HG02678 (cell line): Measurements from ENCODE around the gene SPTBN1.

Experiments used
- ATAC-seq: cut with Tn5 transposase; IDR thresholded peaks from one replicate; pipeline ENCODE4 v1.9.1; 2021; ENCODE audit warnings: mild to moderate bottlenecking, moderate library complexity; ENCODE audit not compliant: unreplicated experiment

The SPTBN1 gene

GRCh38 chr2:54549430-54549829, 93.3 kb downstream of the SPTBN1 start:
- no peak for ATAC-seq

GRCh38 chr2:54549917-54550518, 93.9 kb downstream of the SPTBN1 start:
- ATAC-seq: no peak

DNA sequence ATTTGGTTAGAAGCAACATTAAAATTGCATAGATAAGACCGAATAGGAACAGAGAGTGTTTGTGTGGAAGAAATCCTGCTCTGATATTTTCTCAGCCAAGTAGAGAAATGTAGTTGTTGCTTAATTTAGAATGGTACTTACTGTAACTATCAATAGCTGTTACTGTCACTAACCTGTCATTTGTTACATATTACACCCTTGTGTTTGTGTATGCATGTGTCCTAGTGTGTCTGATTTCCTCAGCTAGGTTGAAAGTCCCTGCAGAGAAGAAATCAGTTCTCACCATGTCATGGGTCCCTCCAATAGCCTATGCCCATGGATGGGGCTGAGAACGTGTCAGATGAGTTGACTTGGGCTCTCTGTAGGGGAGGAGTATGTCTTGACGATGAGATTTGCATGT, 94.4 kb downstream of the SPTBN1 start:
- ATAC-seq: no peak

- ATAC-seq: peak; percentile 64
These were observed 95.1 kb downstream of the SPTBN1 start for GRCh38 chr2:54551123-54551756.

DNA sequence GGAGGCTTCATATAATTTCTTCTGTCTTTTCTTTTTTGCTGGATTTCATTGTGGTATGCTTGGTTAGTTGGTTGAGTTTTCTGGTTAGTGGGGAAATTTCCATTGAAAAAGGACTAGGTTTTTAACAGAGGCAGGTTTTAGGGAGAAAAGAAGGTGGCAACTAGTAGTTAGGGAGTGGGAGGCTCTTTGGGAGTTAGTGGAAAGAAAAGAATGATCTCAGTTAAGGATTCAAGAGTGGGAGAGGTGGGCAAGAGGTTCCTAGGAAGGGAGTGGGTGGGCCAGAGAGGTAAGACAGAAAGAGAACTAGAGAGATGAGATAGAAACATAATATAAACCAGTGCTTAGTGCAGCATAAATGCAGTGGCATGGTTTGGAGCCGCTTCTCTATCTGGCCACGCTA, 96.9 kb downstream of the SPTBN1 start:
- ATAC-seq: no peak

GRCh38 chr2:54553775-54554174, 97.6 kb downstream of the SPTBN1 start:
- ATAC-seq: no peak

DNA sequence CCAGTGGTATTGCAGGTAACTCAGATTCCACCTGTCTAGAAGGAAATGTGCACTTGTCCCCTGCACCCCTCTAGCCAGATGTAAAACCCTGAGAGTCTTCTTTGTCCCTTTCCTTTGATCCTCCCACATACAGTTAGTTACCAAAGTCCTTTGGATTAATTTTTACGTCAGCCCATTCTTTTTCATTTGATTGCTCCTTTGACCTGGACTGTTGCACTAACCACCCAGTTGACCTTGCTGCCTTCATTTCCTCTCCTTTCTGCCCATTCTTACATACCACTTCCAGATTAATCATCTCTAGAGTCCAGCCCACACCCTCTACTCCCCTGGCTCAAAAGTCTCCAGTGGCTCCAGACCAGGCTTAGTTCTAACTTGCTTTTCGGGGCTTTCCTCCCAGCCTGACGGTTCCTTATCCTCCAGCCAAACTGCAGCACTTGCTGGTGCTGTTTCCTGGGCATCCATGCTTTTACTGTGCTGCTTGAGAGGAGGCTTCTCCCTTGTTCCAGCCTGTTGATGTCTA, 99.3 kb downstream of the SPTBN1 start:
- no peak for ATAC-seq

DNA sequence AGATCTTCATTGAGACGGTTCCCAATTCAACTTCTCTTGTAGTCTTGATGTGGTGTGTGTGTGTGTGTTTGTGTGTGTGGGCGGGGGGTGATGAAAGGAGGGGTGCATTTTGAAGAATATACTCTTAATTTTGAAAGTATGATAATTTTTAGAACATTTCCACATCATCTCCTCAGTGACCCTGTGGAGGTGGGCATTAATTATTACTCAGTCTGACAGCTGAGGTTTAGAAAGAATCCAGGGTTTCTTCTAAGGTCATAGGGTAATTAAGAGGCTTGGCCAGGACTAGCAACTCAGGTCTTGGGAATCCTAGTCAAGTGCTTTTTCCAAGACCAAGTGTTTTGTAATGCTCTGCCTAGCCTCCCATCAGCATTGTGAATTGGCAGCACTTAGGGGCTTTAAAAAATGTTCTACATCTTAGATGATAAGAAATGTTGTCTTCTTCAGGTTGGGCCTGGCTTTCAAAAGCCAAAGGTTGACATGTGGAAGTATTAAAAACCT, 100.5 kb downstream of the SPTBN1 start:
- ATAC-seq: no peak

DNA sequence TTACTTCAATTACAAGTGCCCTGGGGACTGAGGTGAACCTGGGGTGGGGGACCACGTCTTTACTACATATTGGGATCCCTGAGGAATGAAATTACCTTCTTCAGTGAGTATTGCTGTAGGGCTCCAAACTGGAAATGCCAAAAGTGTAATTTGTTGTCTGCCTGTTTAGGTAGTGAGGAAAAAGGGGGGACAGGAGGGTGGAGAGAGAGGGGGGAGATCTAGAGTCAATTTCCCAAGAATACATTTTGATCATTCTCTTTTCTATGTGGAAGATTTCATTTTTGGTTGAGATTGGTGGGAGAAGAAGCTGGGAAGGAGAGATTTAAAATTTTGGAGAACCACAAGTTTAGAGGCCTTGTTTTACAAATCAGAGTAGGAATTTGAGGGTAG, 101.1 kb downstream of the SPTBN1 start:
- no peak for ATAC-seq

DNA sequence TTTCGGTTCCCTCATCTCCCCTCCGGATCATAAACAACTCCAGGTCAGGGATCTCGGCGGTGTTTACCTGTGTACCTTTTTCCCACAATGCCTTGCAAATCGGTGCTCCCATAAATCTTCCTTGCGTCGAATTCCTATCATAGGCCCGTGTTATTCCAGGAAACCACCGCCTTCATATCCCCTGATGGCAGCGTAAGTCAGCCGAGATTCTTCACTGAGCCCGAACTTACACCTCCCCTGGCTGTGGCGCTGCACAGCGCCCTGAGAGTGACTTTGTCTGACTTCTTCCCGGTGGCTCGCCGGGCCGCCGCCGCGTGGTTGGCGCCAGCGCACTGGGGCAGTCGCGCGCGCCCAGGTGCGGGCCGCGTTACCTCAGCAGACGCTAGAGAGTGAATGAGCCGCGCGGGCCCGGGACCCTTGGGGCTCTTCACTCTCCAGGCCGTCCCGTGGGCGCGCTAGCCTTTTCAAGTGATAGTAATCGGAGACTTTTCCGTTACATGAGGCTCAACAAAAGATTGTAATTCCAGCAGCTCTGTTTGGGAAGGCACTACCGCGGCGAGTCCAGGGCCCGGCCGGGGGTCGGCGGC, 101.6 kb downstream of the SPTBN1 start:
- ATAC-seq: peak; percentile 42

DNA sequence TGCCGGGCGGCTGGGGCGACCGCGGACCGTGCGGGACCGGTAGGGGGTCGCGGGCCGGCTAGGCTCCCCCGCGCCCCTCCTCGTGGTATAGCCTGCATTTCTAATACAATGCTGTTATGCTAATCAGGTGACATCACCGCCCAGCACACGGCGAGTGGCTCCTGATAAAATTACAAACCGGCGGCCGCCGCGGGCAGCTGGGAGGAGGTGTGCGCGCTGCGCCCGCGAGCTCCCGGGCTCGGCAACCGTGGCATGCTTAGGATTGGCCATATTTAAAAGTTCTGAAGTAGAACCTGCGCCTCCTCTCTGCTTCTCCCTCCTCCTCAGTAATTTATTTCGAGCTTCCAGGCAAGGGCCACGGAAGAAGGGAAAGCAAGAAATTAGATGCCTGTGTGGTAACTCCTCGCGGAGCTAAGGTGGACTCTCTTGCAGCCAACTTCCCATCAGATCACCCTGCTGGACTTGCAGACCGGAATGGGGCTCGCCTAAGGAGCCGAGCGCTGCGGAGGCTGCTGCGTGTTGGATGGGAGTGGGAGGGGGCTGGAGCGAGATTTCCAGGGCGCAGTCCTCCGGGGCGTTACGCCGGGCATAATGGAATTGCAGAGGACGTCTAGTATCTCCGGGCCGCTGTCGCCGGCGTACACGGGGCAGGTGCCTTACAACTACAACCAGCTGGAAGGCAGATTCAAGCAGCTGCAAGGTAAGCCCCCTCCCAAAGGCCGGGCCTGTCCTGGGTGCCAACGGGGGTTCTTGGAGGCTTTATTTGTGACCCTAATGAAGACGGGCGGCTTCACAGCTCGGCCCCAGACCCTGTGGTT, 102.3 kb downstream of the SPTBN1 start:
- peak; percentile 43 for ATAC-seq

DNA sequence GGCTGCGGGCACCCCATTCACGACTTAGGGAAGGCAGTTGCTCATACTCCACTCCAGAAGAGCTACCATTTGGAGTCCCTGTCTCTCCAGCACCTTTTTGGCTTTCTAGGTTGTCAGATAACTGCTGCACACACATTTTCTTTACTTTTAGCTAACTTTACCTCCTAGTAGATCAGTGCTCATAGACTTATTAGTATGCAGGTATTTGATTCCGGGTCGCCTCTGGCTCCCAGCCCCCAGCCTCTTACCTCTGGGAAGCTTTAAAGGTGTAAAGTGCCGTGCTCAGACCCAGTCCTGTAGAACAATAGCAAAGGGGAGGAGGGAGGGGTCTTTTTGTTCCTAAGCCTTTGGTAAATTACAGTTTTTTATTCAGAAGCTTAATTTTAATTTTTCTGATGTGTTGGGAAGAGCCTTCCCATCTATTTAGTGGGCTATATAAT, 102.9 kb downstream of the SPTBN1 start:
- ATAC-seq: peak; percentile 3

GRCh38 chr2:54559593-54560145, 103.5 kb downstream of the SPTBN1 start:
- ATAC-seq: no peak

DNA sequence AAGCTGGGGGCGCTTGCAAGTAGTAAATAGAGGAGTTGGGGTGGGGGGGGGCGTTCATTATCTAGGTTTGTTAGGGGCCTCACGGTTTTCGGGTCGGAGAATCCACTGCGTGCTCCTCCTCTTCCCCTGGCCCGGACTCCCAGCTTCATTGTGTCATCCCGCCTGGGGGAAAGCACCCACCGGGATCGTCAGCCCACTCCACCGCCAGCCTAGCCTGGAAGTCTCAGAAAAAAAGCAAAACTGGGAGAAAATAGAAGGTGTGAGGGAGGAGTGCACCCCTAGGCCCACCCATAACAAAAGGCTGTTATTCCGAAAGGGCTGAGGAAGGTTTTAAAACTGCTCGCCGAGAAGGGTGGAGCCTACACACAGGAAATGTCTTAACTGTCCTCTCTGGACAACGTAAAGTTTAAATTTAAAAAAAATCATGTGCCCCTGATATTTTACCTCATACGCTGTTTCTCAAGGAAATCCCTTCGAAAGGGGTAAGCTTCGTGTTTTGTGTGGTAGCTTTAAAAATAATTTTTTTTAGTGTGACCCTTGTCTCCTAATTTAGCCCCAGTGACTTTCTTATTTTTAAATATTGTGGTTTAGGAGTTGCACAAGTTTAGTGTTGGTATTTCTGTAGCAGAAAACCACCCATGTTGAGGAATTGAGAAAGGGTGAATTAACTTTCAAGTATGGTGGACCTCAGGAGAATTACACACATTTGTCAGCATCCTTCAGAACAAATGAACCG, 104.2 kb downstream of the SPTBN1 start:
- peak; percentile 50 for ATAC-seq

DNA sequence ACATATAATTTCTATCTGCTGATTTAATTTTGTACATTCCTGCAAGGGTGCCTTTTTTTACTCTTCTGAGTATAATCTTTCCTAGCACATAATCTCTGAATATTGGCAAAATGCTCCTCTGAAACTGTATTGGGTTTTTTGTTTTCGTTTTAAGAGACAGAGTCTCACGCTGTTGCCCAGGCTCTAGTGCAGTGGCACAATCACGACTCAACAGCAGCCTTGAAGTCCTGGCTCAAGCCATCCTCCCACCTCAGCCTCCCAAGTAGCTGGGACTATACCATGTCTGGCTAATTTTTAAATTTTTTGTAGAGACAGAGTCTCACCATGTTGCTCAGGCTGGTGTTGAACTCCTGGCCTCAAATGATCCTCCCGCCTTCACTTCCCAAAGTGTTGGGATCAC, 104.9 kb downstream of the SPTBN1 start:
- ATAC-seq: no peak

GRCh38 chr2:54564439-54564838, 108.3 kb downstream of the SPTBN1 start:
- no peak for ATAC-seq

DNA sequence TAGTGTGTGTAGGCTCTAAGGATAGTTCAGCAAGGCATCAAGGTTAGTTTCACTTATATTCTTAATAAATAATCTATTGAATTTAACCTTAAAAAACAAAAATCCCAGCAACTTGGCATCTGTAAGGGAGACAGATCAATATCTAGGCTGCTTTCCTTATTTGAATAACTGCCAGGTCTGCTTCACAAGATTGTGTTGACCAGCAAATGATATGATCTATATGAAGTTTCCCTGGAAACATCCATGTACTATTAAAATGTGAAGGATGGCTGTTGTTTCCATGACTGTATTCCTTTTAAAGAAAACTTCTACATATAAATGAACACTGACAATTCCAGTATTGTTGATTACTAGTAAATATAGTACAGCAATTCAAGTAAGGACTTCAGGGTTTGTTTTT, 109.4 kb downstream of the SPTBN1 start:
- ATAC-seq: no peak

DNA sequence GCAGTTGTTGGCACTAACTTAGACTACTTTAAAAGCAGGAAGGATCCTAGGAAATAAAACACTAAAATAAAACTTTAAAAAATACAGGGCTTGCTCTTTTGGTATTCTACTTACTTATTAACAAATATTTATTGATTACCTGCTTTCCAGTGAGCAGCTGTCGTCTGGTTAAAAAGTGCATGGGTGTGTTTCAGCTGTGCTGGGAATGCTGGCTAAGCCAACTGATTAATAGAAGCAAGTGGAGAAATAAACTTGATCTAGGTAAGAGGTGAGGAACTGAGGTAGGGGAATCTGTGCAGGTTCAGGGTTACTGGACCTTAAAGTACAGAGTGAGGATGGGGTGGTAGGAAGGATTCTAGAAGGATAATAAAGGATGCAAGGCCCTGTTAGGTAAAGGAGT, 110.8 kb downstream of the SPTBN1 start:
- no peak for ATAC-seq

GRCh38 chr2:54568876-54569321, 112.8 kb downstream of the SPTBN1 start:
- peak; percentile 38 for ATAC-seq

DNA sequence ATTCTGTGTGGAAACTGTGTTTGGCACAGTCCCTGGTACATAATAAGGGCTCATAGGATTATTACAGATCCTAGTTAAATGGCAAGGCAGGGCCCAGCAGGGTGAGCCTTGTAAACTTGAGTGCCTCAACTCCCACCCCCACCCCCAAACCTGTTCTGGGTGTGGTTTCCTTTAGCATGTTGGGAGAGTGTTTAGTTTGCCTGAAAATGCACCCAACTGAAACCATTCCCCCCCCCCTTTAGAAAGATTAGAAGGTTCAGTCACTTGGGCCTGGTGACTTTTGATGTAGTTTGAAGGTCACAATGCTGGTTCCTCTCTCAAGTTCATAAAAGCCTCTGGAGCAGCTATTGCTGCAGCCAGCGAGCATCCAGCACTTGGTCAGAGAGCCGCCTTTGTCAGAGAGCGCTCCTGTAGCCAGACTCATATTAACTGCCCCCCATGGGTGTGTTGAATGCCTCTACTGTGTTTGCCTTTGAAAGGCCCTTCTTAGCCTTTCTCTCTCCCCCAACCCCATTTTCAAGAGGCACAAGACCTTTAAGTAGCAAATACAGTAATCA, 113.7 kb downstream of the SPTBN1 start:
- no peak for ATAC-seq
